ENCODE measurements around the gene ZBTB43. TPM values are rescaled to one million over a fixed set of nuclear protein-coding genes. Genes with fewer than 3 reads are reported as not detected.

The ZBTB43 gene
- total RNA-seq, 4 donors from 2014 or later, result 3.5 to 22.2 (median 11.0) TPM

DNA sequence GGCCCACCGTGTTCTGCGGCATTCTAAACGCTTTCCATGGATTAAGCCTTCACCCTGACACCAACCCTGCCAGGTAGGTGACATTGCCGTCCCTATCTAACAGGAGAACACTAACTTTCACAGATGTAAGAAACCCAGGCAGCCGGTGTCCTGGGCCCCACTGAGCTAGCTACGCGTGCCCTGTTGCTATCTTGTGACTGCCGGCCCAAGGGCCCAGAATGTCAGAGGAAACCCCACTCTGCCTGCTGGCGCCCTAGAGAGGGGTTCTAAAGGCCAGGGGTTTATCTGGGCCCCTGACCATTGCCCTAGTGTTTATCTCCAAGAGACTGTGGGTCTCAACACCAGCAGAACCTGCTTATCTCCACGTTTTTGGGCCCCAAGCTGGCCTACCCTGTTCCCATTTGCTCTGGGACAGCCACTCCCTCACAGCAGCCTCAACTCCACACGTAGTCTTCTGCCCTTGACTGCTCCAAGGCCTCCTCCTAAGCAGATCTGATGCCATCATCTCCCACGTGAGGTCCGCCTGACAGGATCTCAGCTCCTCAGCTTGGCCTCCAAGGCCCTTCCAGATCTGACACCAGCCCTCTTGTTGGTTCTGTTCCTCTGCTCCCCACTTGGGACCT lies 37.5 kb downstream of the ZBTB43 start:
- Histone ChIP-seq H3K4me3 (no peak overlapping the region), H3K4me1 (no peaks in the 10 kb centered on the region), H3K36me3 (no peaks in the 10 kb centered on the region), H3K27me3 (no peaks in the 10 kb centered on the region), H3K27ac (no peak overlapping the region), H3K9me3 (no peaks in the 10 kb centered on the region)
- TF ChIP-seq, protein P1, sequence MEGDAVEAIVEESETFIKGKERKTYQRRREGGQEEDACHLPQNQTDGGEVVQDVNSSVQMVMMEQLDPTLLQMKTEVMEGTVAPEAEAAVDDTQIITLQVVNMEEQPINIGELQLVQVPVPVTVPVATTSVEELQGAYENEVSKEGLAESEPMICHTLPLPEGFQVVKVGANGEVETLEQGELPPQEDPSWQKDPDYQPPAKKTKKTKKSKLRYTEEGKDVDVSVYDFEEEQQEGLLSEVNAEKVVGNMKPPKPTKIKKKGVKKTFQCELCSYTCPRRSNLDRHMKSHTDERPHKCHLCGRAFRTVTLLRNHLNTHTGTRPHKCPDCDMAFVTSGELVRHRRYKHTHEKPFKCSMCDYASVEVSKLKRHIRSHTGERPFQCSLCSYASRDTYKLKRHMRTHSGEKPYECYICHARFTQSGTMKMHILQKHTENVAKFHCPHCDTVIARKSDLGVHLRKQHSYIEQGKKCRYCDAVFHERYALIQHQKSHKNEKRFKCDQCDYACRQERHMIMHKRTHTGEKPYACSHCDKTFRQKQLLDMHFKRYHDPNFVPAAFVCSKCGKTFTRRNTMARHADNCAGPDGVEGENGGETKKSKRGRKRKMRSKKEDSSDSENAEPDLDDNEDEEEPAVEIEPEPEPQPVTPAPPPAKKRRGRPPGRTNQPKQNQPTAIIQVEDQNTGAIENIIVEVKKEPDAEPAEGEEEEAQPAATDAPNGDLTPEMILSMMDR (IDR thresholded peaks at IDR 0.05), result no peak
- TF ChIP-seq POLR2A (IDR thresholded peaks at IDR 0.05), result no peak
- intact Hi-C loops (cut with DNase I; ENCODE audit: low total_unique reads), result no loop called here
- DNase-seq, result no peak

DNA sequence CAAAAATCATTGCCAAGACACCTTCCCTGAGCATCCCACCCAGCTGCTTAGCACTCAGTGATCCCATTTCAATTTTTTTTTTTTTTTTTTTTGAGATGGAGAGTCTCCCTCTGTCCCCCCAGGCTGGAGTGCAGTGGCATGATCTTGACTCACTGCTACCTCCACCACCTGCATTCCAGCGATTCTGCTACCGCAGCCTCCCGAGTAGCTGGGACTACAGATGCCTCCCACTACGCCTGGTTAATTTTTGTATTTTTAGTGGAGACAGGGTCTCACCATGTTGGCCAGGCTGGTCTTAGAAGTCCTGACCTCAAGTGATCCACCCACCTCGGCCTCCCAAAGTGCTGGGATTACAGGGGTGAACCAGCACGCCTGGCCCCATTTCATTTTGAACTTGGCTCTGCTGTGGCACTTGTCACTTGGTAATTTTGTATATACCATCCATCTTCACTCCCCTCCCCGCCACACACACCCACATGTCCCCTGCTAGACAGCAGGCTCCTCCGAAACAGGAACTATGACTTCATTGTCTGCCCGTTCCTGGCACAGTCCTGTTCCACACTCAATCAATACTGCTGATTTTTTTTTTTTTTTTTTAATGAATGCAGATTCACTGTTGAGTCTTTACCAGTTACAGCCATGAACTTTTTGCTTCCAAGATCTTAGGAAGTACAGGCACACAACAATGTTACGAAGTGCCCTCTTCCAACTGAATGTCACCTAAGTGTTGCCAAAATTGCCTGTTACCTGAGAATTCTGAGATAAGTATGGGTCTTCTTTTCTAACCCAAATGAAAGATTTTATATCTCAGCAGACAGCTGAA lies 38.3 kb downstream of the ZBTB43 start:
- DNase-seq, result no peak
- H3K4me3 ChIP-seq, result no peak overlapping the region
- TF ChIP-seq POLR2A (IDR thresholded peaks at IDR 0.05), result no peak
- TF ChIP-seq, protein P1 (IDR thresholded peaks at IDR 0.05), result no peak
- intact Hi-C loops (cut with DNase I; ENCODE audit: low total_unique reads), result no loop called here
- no peaks in the 10 kb centered on the region for H3K9me3 ChIP-seq
- H3K27ac ChIP-seq, result no peak overlapping the region
- H3K4me1 ChIP-seq, result no peaks in the 10 kb centered on the region
- H3K36me3 ChIP-seq, result no peaks in the 10 kb centered on the region
- no peaks in the 10 kb centered on the region for H3K27me3 ChIP-seq

DNA sequence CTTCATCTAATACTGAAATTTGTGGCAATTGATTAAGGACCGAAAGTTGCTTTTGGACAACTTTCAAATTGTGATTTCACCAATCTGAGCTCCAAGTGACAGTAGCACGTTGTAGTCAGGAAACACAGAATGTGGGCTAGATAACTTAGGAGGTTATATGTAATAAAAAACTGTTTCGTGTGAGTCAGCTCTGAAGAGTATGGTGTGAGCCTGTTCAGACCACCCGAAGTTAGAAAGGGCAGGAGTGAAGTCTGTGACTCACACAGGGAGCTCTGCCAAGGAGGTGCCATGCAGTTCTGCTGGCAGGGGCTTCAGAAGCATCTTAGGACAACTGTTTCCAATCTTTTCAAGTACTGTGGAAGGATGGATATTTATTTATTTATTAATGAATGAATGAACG lies 39.2 kb downstream of the ZBTB43 start:
- Histone ChIP-seq H3K4me3 (no peak overlapping the region), H3K36me3 (no peaks in the 10 kb centered on the region), H3K9me3 (no peaks in the 10 kb centered on the region), H3K4me1 (no peaks in the 10 kb centered on the region), H3K27me3 (no peaks in the 10 kb centered on the region), H3K27ac (no peak overlapping the region)
- DNase-seq, result no peak
- intact Hi-C loops (cut with DNase I; ENCODE audit: low total_unique reads), result no loop called here
- TF ChIP-seq, protein P1 (IDR thresholded peaks at IDR 0.05), result no peak
- TF ChIP-seq POLR2A (IDR thresholded peaks at IDR 0.05), result no peak

DNA sequence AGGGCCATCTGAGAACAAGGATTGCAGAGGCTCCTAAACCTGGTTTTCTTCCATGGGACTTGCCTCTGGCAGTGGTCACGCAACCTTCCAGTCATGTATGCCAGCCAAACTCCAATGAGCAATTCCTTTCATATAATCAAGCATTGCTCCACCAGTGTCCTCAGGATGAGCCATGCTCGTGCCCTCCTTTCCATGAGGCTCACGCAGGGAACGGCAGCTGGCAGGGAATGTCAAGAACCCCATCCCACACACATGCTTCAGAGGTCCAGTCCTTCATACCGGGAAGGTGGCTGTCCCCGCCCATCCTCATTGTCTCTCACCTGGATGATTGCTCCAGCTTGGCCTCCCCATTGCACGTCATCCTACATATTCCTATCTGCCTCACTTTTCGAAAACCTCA lies 42.2 kb downstream of the ZBTB43 start:
- Histone ChIP-seq H3K9me3 (no peaks in the 10 kb centered on the region), H3K27ac (no peak overlapping the region), H3K4me1 (no peaks in the 10 kb centered on the region), H3K27me3 (no peaks in the 10 kb centered on the region), H3K4me3 (no peak overlapping the region), H3K36me3 (no peaks in the 10 kb centered on the region)
- TF ChIP-seq, protein P1 (IDR thresholded peaks at IDR 0.05), result no peak
- DNase-seq, result no peak
- intact Hi-C loops (cut with DNase I; ENCODE audit: low total_unique reads), result no loop called here

DNA sequence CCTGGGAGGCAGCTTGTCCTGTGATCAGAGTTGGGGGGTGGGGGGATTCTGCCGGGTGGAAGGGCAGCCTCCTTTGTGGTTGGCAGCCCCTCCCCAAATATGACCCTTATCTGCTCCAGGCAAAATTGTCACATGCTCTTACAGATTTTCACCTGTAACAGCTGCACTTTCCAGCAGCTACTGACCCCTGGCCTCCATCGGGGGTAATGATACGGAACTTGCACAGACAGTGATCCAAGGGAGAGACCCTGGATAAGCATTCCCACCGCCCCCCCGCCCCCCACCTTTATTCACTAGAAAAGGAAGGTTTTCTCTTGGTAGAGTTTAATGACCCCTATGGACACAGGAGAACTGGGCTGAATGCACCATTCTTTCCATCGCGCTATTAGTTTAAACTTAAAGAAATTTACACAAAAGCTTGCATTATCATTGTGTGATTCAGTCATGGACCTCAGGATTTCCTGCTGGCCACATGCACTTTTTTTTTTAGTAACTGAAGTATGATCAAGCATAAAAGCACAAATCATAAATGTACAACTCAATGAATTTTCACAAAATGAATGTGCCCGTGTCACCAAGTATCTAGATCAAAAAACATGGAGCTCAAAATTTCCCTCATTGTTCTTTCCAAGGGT lies 44.9 kb downstream of the ZBTB43 start:
- TF ChIP-seq POLR2A (IDR thresholded peaks at IDR 0.05), result no peak
- TF ChIP-seq, protein P1 (IDR thresholded peaks at IDR 0.05), result no peak
- no peak overlapping the region for H3K27ac ChIP-seq
- no peaks in the 10 kb centered on the region for H3K36me3 ChIP-seq
- H3K4me1 ChIP-seq, result no peaks in the 10 kb centered on the region
- no peaks in the 10 kb centered on the region for H3K27me3 ChIP-seq
- no peak for DNase-seq
- intact Hi-C loops (cut with DNase I; ENCODE audit: low total_unique reads), result no loop called here
- H3K4me3 ChIP-seq, result no peak overlapping the region
- H3K9me3 ChIP-seq, result no peaks in the 10 kb centered on the region

All from uterus (tissue), 4 donors.